ENCODE measurements around the gene C1orf216.
"Not testable (repeated sequence)": the region's sequence is repeated elsewhere in the genome, so short reads cannot be mapped to it uniquely, and the experiment has no call there.

C1orf216 gene

GRCh38 chr1:35708952-35709351 lies 9.7 kb downstream of the C1orf216 start:
- DNase-seq: no peak
- Histone ChIP-seq H3K36me3 (replicated peaks) (peaks cover 5% of the 10 kb centered on the region), H3K4me3 (ENCODE audit: low read depth, low read length) (no peak overlapping the region), H3K27ac (no peak overlapping the region), H3K27me3 (replicated peaks) (no peaks in the 10 kb centered on the region)
- in situ Hi-C loops (cut with HindIII; ENCODE audit: low pct_ligation_motif_present, low sequenced_read_pairs): no loop called here
- no peak for TF ChIP-seq CTCF (IDR thresholded peaks at IDR 0.05; ENCODE audit: low read depth, low read length, missing control alignments)

GRCh38 chr1:35708441-35708921 lies 10.2 kb downstream of the C1orf216 start:
- H3K36me3 ChIP-seq (replicated peaks): peaks cover 2% of the 10 kb centered on the region
- no peaks in the 10 kb centered on the region for H3K27me3 ChIP-seq (replicated peaks)
- H3K4me3 ChIP-seq (ENCODE audit: low read depth, low read length): peak overlapping the region; percentile 51
- in situ Hi-C loops (cut with HindIII; ENCODE audit: low pct_ligation_motif_present, low sequenced_read_pairs): no loop called here
- no peak overlapping the region for H3K27ac ChIP-seq
- TF ChIP-seq CTCF (IDR thresholded peaks at IDR 0.05; ENCODE audit: low read depth, low read length, missing control alignments): no peak
- DNase-seq: no peak

GRCh38 chr1:35707601-35708440 lies 10.9 kb downstream of the C1orf216 start:
- no peak for DNase-seq
- Histone ChIP-seq H3K27ac (no peak overlapping the region), H3K36me3 (replicated peaks) (no peaks in the 10 kb centered on the region), H3K4me3 (ENCODE audit: low read depth, low read length) (peak overlapping the region; percentile 51), H3K27me3 (replicated peaks) (no peaks in the 10 kb centered on the region)
- in situ Hi-C loops (cut with HindIII; ENCODE audit: low pct_ligation_motif_present, low sequenced_read_pairs): no loop called here
- TF ChIP-seq CTCF (IDR thresholded peaks at IDR 0.05; ENCODE audit: low read depth, low read length, missing control alignments): no peak

GRCh38 chr1:35706846-35707600 lies 11.7 kb downstream of the C1orf216 start:
- no peak overlapping the region for H3K27ac ChIP-seq
- H3K4me3 ChIP-seq (ENCODE audit: low read depth, low read length): peak overlapping the region; percentile 51
- no peaks in the 10 kb centered on the region for H3K36me3 ChIP-seq (replicated peaks)
- H3K27me3 ChIP-seq (replicated peaks): peaks cover 2% of the 10 kb centered on the region
- in situ Hi-C loops (cut with HindIII; ENCODE audit: low pct_ligation_motif_present, low sequenced_read_pairs): no loop called here
- DNase-seq: no peak
- no peak for TF ChIP-seq CTCF (IDR thresholded peaks at IDR 0.05; ENCODE audit: low read depth, low read length, missing control alignments)

- H3K27ac ChIP-seq: no peak overlapping the region
- no peak for DNase-seq
- H3K36me3 ChIP-seq (replicated peaks): no peaks in the 10 kb centered on the region
- in situ Hi-C loops (cut with HindIII; ENCODE audit: low pct_ligation_motif_present, low sequenced_read_pairs): no loop called here
- peak; percentile 35 for TF ChIP-seq CTCF (IDR thresholded peaks at IDR 0.05; ENCODE audit: low read depth, low read length, missing control alignments)
- peaks cover 8% of the 10 kb centered on the region for H3K27me3 ChIP-seq (replicated peaks)
- H3K4me3 ChIP-seq (ENCODE audit: low read depth, low read length): no peak overlapping the region
Observed at GRCh38 chr1:35702508-35702907, 16.2 kb downstream of the C1orf216 start.

GRCh38 chr1:35699152-35699551 lies 19.5 kb downstream of the C1orf216 start:
- H3K27me3 ChIP-seq (replicated peaks); in situ Hi-C loops (cut with HindIII; ENCODE audit: low pct_ligation_motif_present, low sequenced_read_pairs); H3K27ac ChIP-seq; H3K36me3 ChIP-seq (replicated peaks); H3K4me3 ChIP-seq (ENCODE audit: low read depth, low read length): not testable (repeated sequence)
- DNase-seq: peak; percentile 16
